ENCODE results near the gene BPIFB2.

BPIFB2 gene

GRCh38 chr20:32990426-32990825 is 17.1 kb upstream of the BPIFB2 start:
- no peak for DNase-seq (ENCODE audit: extremely low read depth, low read depth)
- no peak for TF ChIP-seq CTCF (IDR thresholded peaks at IDR 0.05; ENCODE audit: low read depth, low read length)

GRCh38 chr20:32991383-32991782 is 16.1 kb upstream of the BPIFB2 start:
- TF ChIP-seq CTCF (IDR thresholded peaks at IDR 0.05; ENCODE audit: low read depth, low read length) = no peak
- DNase-seq (ENCODE audit: extremely low read depth, low read depth) = no peak

- no peak for DNase-seq (ENCODE audit: extremely low read depth, low read depth)
- TF ChIP-seq CTCF (IDR thresholded peaks at IDR 0.05; ENCODE audit: low read depth, low read length) = no peak
These were observed 15.5 kb upstream of the BPIFB2 start for GRCh38 chr20:32991792-32992641.

- DNase-seq (ENCODE audit: extremely low read depth, low read depth) = no peak
- TF ChIP-seq CTCF (IDR thresholded peaks at IDR 0.05; ENCODE audit: low read depth, low read length) = no peak
These were observed 13.9 kb upstream of the BPIFB2 start for GRCh38 chr20:32993496-32994050.

- TF ChIP-seq CTCF (IDR thresholded peaks at IDR 0.05; ENCODE audit: low read depth, low read length) = no peak; the same call in 1 of the 2 replicates
- DNase-seq (ENCODE audit: extremely low read depth, low read depth) = no peak
These were observed 11.7 kb upstream of the BPIFB2 start for GRCh38 chr20:32995802-32996201.

- DNase-seq (ENCODE audit: extremely low read depth, low read depth) = no peak
- TF ChIP-seq CTCF (IDR thresholded peaks at IDR 0.05; ENCODE audit: low read depth, low read length) = no peak
These were observed 10.1 kb upstream of the BPIFB2 start for GRCh38 chr20:32997431-32997830.

- no peak for TF ChIP-seq CTCF (IDR thresholded peaks at IDR 0.05; ENCODE audit: low read depth, low read length)
- no peak for DNase-seq (ENCODE audit: extremely low read depth, low read depth)
These were observed 7.8 kb upstream of the BPIFB2 start for GRCh38 chr20:32999603-33000250.

Measured in AG09319 (cell line).